IMR-90 (cell line): ENCODE results near the gene EMID1. TPM values are rescaled to one million over a fixed set of nuclear protein-coding genes. Genes with fewer than 3 reads are reported as not detected.

Experiments used
- ATAC-seq: fragments of 200-7000 bp; cut with Tn5 transposase; 2 replicates; pipeline ENCODE4 v1.9.1; 2020; ENCODE audit warnings: low read depth, mild to moderate bottlenecking, moderate library complexity
- BruUV-seq: library from RNA; stranded (reverse); fragments of 400-500 nt; replicated peaks from 2 replicates; lab custom pipeline; 2021; lab: Mats Ljungman, UMichigan
- CTCF ChIA-PET: fragments of 300-600 bp; formaldehyde crosslinking; extraction: SDS; loops from one replicate; lab custom pipeline; 2021; ENCODE audit warnings: antibody characterized with exemption; lab: Yijun Ruan, JAX
- POLR2A ChIA-PET: fragments of 300-600 bp; sonication (Branson Sonifier 250); formaldehyde crosslinking; loops from one replicate; lab custom pipeline; 2022; ENCODE audit warnings: antibody characterized with exemption; ENCODE audit not compliant: unreplicated experiment; lab: Charles Lee
- DNase-seq: peaks from one replicate; pipeline ENCODE4 v3.0.0; 2013
- H2AFZ ChIP-seq: replicated peaks from 2 replicates; pipeline ENCODE3; 2013; ENCODE audit warnings: low read length, mild to moderate bottlenecking; ENCODE audit not compliant: poor library complexity
- H2AK5ac ChIP-seq: 2 replicates; pipeline ENCODE4 v1.6.1; 2013; ENCODE audit warnings: low read depth, low read length, inconsistent platforms
- H2AK9ac ChIP-seq: replicated peaks from 2 replicates; pipeline ENCODE3; 2013; ENCODE audit warnings: mild to moderate bottlenecking, low read depth, low read length, moderate library complexity; ENCODE audit not compliant: poor library complexity
- H2BK120ac ChIP-seq: 2 replicates; pipeline ENCODE4 v1.6.1; 2013; ENCODE audit warnings: low read depth, low read length, inconsistent platforms
- H2BK15ac ChIP-seq: 3 replicates; pipeline ENCODE4 v1.6.1; 2013; ENCODE audit warnings: low read depth, low read length, inconsistent platforms
- H2BK20ac ChIP-seq: 2 replicates; pipeline ENCODE4 v1.6.1; 2013; ENCODE audit warnings: low read depth, mild to moderate bottlenecking, inconsistent platforms, low read length, moderate library complexity
- H2BK5ac ChIP-seq: 2 replicates; pipeline ENCODE4 v1.6.1; 2013; ENCODE audit warnings: mild to moderate bottlenecking, low read depth, low read length, inconsistent platforms; ENCODE audit not compliant: poor library complexity, severe bottlenecking
- H3K14ac ChIP-seq: replicated peaks from 2 replicates; pipeline ENCODE4 v1.6.1; 2013; ENCODE audit warnings: low read depth, low read length, inconsistent platforms
- H3K18ac ChIP-seq: 2 replicates; pipeline ENCODE4 v1.6.1; 2013; ENCODE audit warnings: low read depth, low read length, control low read depth
- H3K23ac ChIP-seq: 2 replicates; pipeline ENCODE4 v1.6.1; 2013; ENCODE audit warnings: low read depth, low read length, inconsistent platforms
- H3K27ac ChIP-seq: 2 replicates; pipeline ENCODE4 v1.5.1; 2013; ENCODE audit warnings: mild to moderate bottlenecking, control low read depth, low read length; ENCODE audit not compliant: insufficient read depth
- H3K27me3 ChIP-seq: 2 replicates; pipeline ENCODE4 v1.6.1; 2013; ENCODE audit warnings: low read length; ENCODE audit not compliant: control insufficient read depth, insufficient read depth
- H3K36me3 ChIP-seq: 2 replicates; pipeline ENCODE4 v1.6.1; 2013; ENCODE audit warnings: low read length, mixed read lengths; ENCODE audit not compliant: control insufficient read depth, insufficient read depth
- H3K4ac ChIP-seq: 2 replicates; pipeline ENCODE4 v1.6.1; 2013; ENCODE audit warnings: low read depth, low read length, inconsistent platforms
- H3K4me1 ChIP-seq: 2 replicates; pipeline ENCODE4 v1.6.1; 2013; ENCODE audit warnings: low read length, mixed read lengths; ENCODE audit not compliant: control insufficient read depth, insufficient read depth
- H3K4me2 ChIP-seq: 2 replicates; pipeline ENCODE4 v1.6.1; 2013; ENCODE audit warnings: low read depth, mild to moderate bottlenecking, control low read depth, low read length, moderate library complexity
- H3K4me3 ChIP-seq: 2 replicates; pipeline ENCODE4 v1.5.1; 2013; ENCODE audit warnings: low read depth, mild to moderate bottlenecking, control low read depth, low read length, moderate library complexity; ENCODE audit not compliant: insufficient read depth
- H3K56ac ChIP-seq: 2 replicates; pipeline ENCODE4 v1.6.1; 2013; ENCODE audit warnings: low read length, inconsistent platforms; ENCODE audit not compliant: insufficient read depth; ENCODE audit errors: extremely low read depth
- H3K79me1 ChIP-seq, 2 experiments: 2 replicates each; pipeline ENCODE4 v1.6.1; 2013; ENCODE audit warnings: low read length in 2 of 2, inconsistent platforms in 1 of 2, low read depth in 1 of 2
- H3K9ac ChIP-seq: 2 replicates; pipeline ENCODE4 v1.6.1; 2013; ENCODE audit warnings: low read depth, low read length, control low read depth
- H3K9me1 ChIP-seq: 2 replicates; pipeline ENCODE4 v1.6.1; 2013; ENCODE audit warnings: low read length, inconsistent platforms; ENCODE audit not compliant: insufficient read depth
- H3K9me3 ChIP-seq: 2 replicates; pipeline ENCODE4 v1.6.1; 2013; ENCODE audit warnings: low read length; ENCODE audit not compliant: control insufficient read depth, insufficient read depth
- H4K20me1 ChIP-seq: 2 replicates; pipeline ENCODE4 v1.6.1; 2013; ENCODE audit warnings: low read length, inconsistent platforms; ENCODE audit not compliant: insufficient read depth
- H4K5ac ChIP-seq: 2 replicates; pipeline ENCODE4 v1.6.1; 2013; ENCODE audit warnings: mild to moderate bottlenecking, low read depth, low read length, control low read depth
- H4K8ac ChIP-seq, 2 experiments: 2 replicates each; pipeline ENCODE4 v1.6.1; 2013; ENCODE audit warnings: low read depth in 2 of 2, low read length in 2 of 2, control low read depth in 1 of 2, inconsistent platforms in 1 of 2
- H4K91ac ChIP-seq: 2 replicates; pipeline ENCODE4 v1.6.1; 2013; ENCODE audit warnings: low read depth, low read length, inconsistent platforms; ENCODE audit not compliant: insufficient read depth
- CEBPB ChIP-seq: IDR thresholded peaks from 2 replicates; pipeline ENCODE4 v1.6.1; 2012; ENCODE audit warnings: low read depth, low read length, improper control_type of control experiment
- ELK1 ChIP-seq: fragments of 150-350 bp; IDR thresholded peaks from 2 replicates; pipeline ENCODE4 v1.6.1; 2016; ENCODE audit warnings: low read depth, mild to moderate bottlenecking, low read length, moderate library complexity, borderline replicate concordance
- FOS ChIP-seq: fragments of 150-350 bp; IDR thresholded peaks from 2 replicates; pipeline ENCODE4 v1.6.1; 2016; ENCODE audit warnings: low read depth, low read length
- MAFK ChIP-seq: IDR thresholded peaks from 2 replicates; pipeline ENCODE4 v1.6.1; 2012; ENCODE audit warnings: low read depth, low read length, improper control_type of control experiment
- RAD21 ChIP-seq: IDR thresholded peaks from 2 replicates; pipeline ENCODE4 v1.6.1; 2012; ENCODE audit warnings: low read length, improper control_type of control experiment
- RCOR1 ChIP-seq: IDR thresholded peaks from 2 replicates; pipeline ENCODE4 v1.6.1; 2012; ENCODE audit warnings: mild to moderate bottlenecking, low read length, improper control_type of control experiment; ENCODE audit not compliant: insufficient replicate concordance
- SMC3 ChIP-seq: fragments of 150-350 bp; IDR thresholded peaks from 2 replicates; pipeline ENCODE4 v1.6.1; 2016; ENCODE audit warnings: low read depth, mild to moderate bottlenecking, antibody characterized with exemption, low read length, moderate library complexity
- WGBS, 2 experiments: methylation state at CpG; one replicate each; pipeline versions ENCODE4 v1.1.5 to v1.1.7; 2013; ENCODE audit warnings: missing lambda C conversion rate in 2 of 2; ENCODE audit not compliant: insufficient read length in 1 of 2; ENCODE audit errors: extremely low coverage in 2 of 2; 5-methylcytosine and 5-hydroxymethylcytosine counted together
- dilution Hi-C: fragments of 300-500 bp; cut with HindIII; formaldehyde crosslinking; loops from one replicate; pipeline ENCODE4 v1.14.3; 2018; ENCODE audit warnings: low sequenced_read_pairs; ENCODE audit not compliant: unreplicated experiment
- in situ Hi-C: fragments of 300-500 bp; cut with MboI; formaldehyde crosslinking; loops from 3 replicates; pipeline ENCODE4 v1.14.3; 2019; ENCODE audit warnings: low sequenced_read_pairs, inconsistent platforms, mixed read lengths
- intact Hi-C: fragments of 100-400 bp; cut with micrococcal nuclease; formaldehyde crosslinking; loops from 2 replicates; pipeline ENCODE4 v1.10.0; 2022
- polyA plus RNA-seq, 3 experiments: library from polyadenylated mRNA; depleted of rRNA; stranded (reverse); fragments of >200 nt; gene quantifications; 2 replicates each; pipeline ENCODE4 v1.2.3, GENCODE V29; 2012; ENCODE audit warnings: low replicate concordance in 1 of 3
- total RNA-seq: library from RNA; depleted of rRNA; stranded (reverse); fragments of >200 nt; gene quantifications from 2 replicates; pipeline ENCODE4 v1.2.3, GENCODE V29; 2012

Gene EMID1
- total and polyA plus RNA-seq, 2 of the 4 experiments (the other 2 are of a cell fraction), result 0.54 to 1.3 TPM

- in situ Hi-C loops (no loop called here), dilution Hi-C loops (no loop called here), intact Hi-C loops (no loop called here)
- no peak overlapping the region for H3K27ac ChIP-seq
- no peak overlapping the region for H2AK9ac ChIP-seq
- H3K79me1 ChIP-seq, result peaks cover 44 to 51% of the 10 kb centered on the region in 2 experiments
- H2BK15ac ChIP-seq, result no peak overlapping the region
- H3K4me3 ChIP-seq, result no peak overlapping the region
- no peak overlapping the region for H2BK120ac ChIP-seq
- no peaks in the 10 kb centered on the region; the same call in 1 of the 2 replicates for H3K9me1 ChIP-seq
- no peak overlapping the region for H4K91ac ChIP-seq
- TF ChIP-seq FOS (no peak), ELK1 (no peak), MAFK (no peak), CEBPB (no peak), RAD21 (no peak), SMC3 (no peak), RCOR1 (no peak)
- no peak overlapping the region for H2BK5ac ChIP-seq
- H3K4me1 ChIP-seq, result no peaks in the 10 kb centered on the region
- H3K56ac ChIP-seq, result no peak overlapping the region
- CTCF ChIA-PET, result no interaction called here
- no CpG with 5 or more reads among the region's 7 CpGs for WGBS, 2 experiments
- H3K9me3 ChIP-seq, result no peaks in the 10 kb centered on the region
- H3K14ac ChIP-seq, result no peak overlapping the region
- peaks cover 56% of the 10 kb centered on the region for H4K20me1 ChIP-seq
- no peak overlapping the region for H4K5ac ChIP-seq
- H2AFZ ChIP-seq, result no peak overlapping the region
- H3K18ac ChIP-seq, result no peak overlapping the region
- no peak for DNase-seq
- H3K4ac ChIP-seq, result no peak overlapping the region
- POLR2A ChIA-PET, result no interaction called here
- H3K9ac ChIP-seq, result no peak overlapping the region
- no peak overlapping the region for H2AK5ac ChIP-seq
- H3K4me2 ChIP-seq, result no peak overlapping the region
- H3K23ac ChIP-seq, result no peak overlapping the region
- H3K36me3 ChIP-seq, result peaks cover 62% of the 10 kb centered on the region
- no peak overlapping the region for H4K8ac ChIP-seq
- no peaks in the 10 kb centered on the region for H3K27me3 ChIP-seq
- BruUV-seq, result no TSS peak
- no peak overlapping the region for H2BK20ac ChIP-seq
- no peak for ATAC-seq
Measured at GRCh38 chr22:29291215-29291614, 85.5 kb downstream of the EMID1 start.
